Caco-2 (cell line): ENCODE results near the gene ADAMTSL1. TPM values are rescaled to one million over a fixed set of nuclear protein-coding genes. Genes with fewer than 3 reads are reported as not detected.

Source experiments
- BruUV-seq: library from RNA; stranded (reverse); fragments of 400-500 nt; replicated peaks from 2 replicates; lab custom pipeline; 2021; lab: Mats Ljungman, UMichigan
- CTCF ChIA-PET: fragments of 300-600 bp; sonication (Branson Sonifier 250); formaldehyde crosslinking; loops from one replicate; lab custom pipeline; 2022; ENCODE audit warnings: antibody characterized with exemption; lab: Charles Lee
- POLR2A ChIA-PET: fragments of 300-600 bp; sonication (Branson Sonifier 250); formaldehyde crosslinking; loops from one replicate; lab custom pipeline; 2022; ENCODE audit warnings: antibody characterized with exemption; lab: Charles Lee
- DNase-seq, 2 experiments: peaks; one replicate each; pipeline versions ENCODE4 v3.0.0 to v3.0.0-alpha.2; 2020 to 2022
- H3K27me3 ChIP-seq: replicated peaks from 2 replicates; pipeline ENCODE4 v1.6.0; 2011; ENCODE audit warnings: low read length; ENCODE audit not compliant: control insufficient read depth, insufficient read depth
- H3K36me3 ChIP-seq: 2 replicates; pipeline ENCODE4 v1.5.1; 2011; ENCODE audit warnings: low read length; ENCODE audit not compliant: control insufficient read depth, insufficient read depth
- H3K4me1 ChIP-seq: fragments of 250-450 bp; sonication (Bioruptor Pico); 2 replicates; pipeline ENCODE4 v1.5.1; 2020; ENCODE audit warnings: mild to moderate bottlenecking
- H3K4me3 ChIP-seq: 2 replicates; pipeline ENCODE4 v1.5.1; 2011; ENCODE audit warnings: low read depth, mild to moderate bottlenecking, control low read depth, low read length
- H3K9me3 ChIP-seq: fragments of 250-450 bp; sonication (Bioruptor Pico); 2 replicates; pipeline ENCODE4 v1.5.1; 2020; ENCODE audit warnings: mild to moderate bottlenecking, moderate library complexity
- H3K27ac Mint-ChIP-seq: one replicate; pipeline ENCODE4 v1.8.0; 2022; ENCODE audit warnings: mixed read lengths; ENCODE audit not compliant: unreplicated experiment
- H3K27me3 Mint-ChIP-seq: one replicate; pipeline ENCODE4 v1.8.0; 2022; ENCODE audit warnings: mixed read lengths; ENCODE audit not compliant: insufficient read depth, unreplicated experiment
- H3K36me3 Mint-ChIP-seq: one replicate; pipeline ENCODE4 v1.8.0; 2022; ENCODE audit warnings: mild to moderate bottlenecking, mixed read lengths; ENCODE audit not compliant: insufficient read depth, unreplicated experiment
- H3K4me1 Mint-ChIP-seq: one replicate; pipeline ENCODE4 v1.8.0; 2022; ENCODE audit warnings: low read depth, mixed read lengths; ENCODE audit not compliant: unreplicated experiment
- H3K4me3 Mint-ChIP-seq: one replicate; pipeline ENCODE4 v1.8.0; 2022; ENCODE audit warnings: mild to moderate bottlenecking, moderate library complexity, mixed read lengths; ENCODE audit not compliant: unreplicated experiment
- H3K9me3 Mint-ChIP-seq: one replicate; pipeline ENCODE4 v1.8.0; 2022; ENCODE audit warnings: mixed read lengths; ENCODE audit not compliant: unreplicated experiment
- CTCF ChIP-seq, 2 experiments: fragments of 200-600 bp in 1 of 2; IDR thresholded peaks; 1 replicate in 1 of 2; 2 replicates in 1 of 2; pipeline versions ENCODE4 v1.5.1 to v1.8.0; 2011 to 2022; ENCODE audit warnings: antibody characterized with exemption in 1 of 2, control low read depth in 1 of 2, inconsistent platforms in 1 of 2, low read depth in 1 of 2, low read length in 1 of 2, mild to moderate bottlenecking in 1 of 2, moderate library complexity in 1 of 2; ENCODE audit not compliant: insufficient read depth in 1 of 2, severe bottlenecking in 1 of 2, unreplicated experiment in 1 of 2
- intact Hi-C: fragments of 100-400 bp; cut with micrococcal nuclease; formaldehyde crosslinking; loops from one replicate; pipeline ENCODE4 v1.10.0; 2022; ENCODE audit not compliant: unreplicated experiment
- total RNA-seq: library from RNA; stranded (reverse); gene quantifications from 2 replicates; pipeline ENCODE4 v1.2.3, GENCODE V29; 2022

The ADAMTSL1 gene
- total RNA-seq, 1 experiment from 2014 or later, result not detected

DNA sequence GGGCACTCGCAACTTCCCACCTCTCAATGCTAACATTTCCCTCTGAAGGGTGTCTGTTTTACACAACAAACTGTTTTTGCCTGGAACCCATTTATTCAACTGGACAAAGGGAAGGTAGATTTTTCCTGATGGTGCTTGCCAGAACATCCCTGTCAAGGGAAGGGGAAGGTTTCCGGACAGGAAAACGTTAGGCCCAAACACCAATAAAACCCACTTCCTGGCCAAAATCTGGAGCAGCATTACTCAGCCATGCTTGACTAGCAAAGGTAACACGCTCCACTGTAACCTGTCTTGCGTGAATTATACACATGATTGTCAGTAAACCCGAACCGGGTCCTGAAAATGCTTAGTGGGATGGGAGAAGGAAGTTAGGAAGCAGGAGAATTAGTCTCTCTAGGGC is 468.8 kb downstream of the ADAMTSL1 start:
- H3K4me3 ChIP-seq, result no peak overlapping the region
- no peak for DNase-seq
- Mint-ChIP-seq H3K4me1 (no peaks in the 10 kb centered on the region), H3K36me3 (no peaks in the 10 kb centered on the region), H3K4me3 (no peak overlapping the region), H3K27ac (no peak overlapping the region), H3K27me3 (peaks cover 8% of the 10 kb centered on the region), H3K9me3 (no peaks in the 10 kb centered on the region)
- H3K36me3 ChIP-seq, result no peaks in the 10 kb centered on the region
- intact Hi-C loops, result no loop called here
- no TSS peak for BruUV-seq
- POLR2A ChIA-PET, result no interaction called here
- no peaks in the 10 kb centered on the region for H3K9me3 ChIP-seq
- no peaks in the 10 kb centered on the region for H3K27me3 ChIP-seq
- CTCF ChIA-PET, result no interaction called here
- H3K4me1 ChIP-seq, result no peaks in the 10 kb centered on the region
- TF ChIP-seq CTCF (IDR thresholded peaks at IDR 0.05; ENCODE audit: insufficient read depth in 1 of 2, low read depth in 1 of 2, low read length in 1 of 2, severe bottlenecking in 1 of 2, unreplicated experiment in 1 of 2), result no peak

- Histone ChIP-seq H3K4me3 (no peak overlapping the region), H3K4me1 (no peaks in the 10 kb centered on the region), H3K27me3 (no peaks in the 10 kb centered on the region), H3K9me3 (no peaks in the 10 kb centered on the region), H3K36me3 (no peaks in the 10 kb centered on the region)
- H3K4me1 Mint-ChIP-seq, result no peaks in the 10 kb centered on the region
- ChIA-PET CTCF (no interaction called here), POLR2A (no interaction called here)
- DNase-seq, result no peak
- H3K9me3 Mint-ChIP-seq, result no peaks in the 10 kb centered on the region
- no peaks in the 10 kb centered on the region for H3K36me3 Mint-ChIP-seq
- intact Hi-C loops, result no loop called here
- no TSS peak for BruUV-seq
- H3K27ac Mint-ChIP-seq, result no peak overlapping the region
- peaks cover 8% of the 10 kb centered on the region for H3K27me3 Mint-ChIP-seq
- no peak for TF ChIP-seq CTCF (IDR thresholded peaks at IDR 0.05; ENCODE audit: insufficient read depth in 1 of 2, low read depth in 1 of 2, low read length in 1 of 2, severe bottlenecking in 1 of 2, unreplicated experiment in 1 of 2)
- H3K4me3 Mint-ChIP-seq, result no peak overlapping the region
These were observed 474.0 kb downstream of the ADAMTSL1 start for GRCh38 chr9:18947892-18948339.

GRCh38 chr9:18951936-18952335 is 478.0 kb downstream of the ADAMTSL1 start:
- Mint-ChIP-seq H3K4me3 (no peak overlapping the region), H3K27me3 (peaks cover 9% of the 10 kb centered on the region), H3K27ac (no peak overlapping the region), H3K9me3 (no peaks in the 10 kb centered on the region), H3K4me1 (no peaks in the 10 kb centered on the region), H3K36me3 (no peaks in the 10 kb centered on the region)
- TF ChIP-seq CTCF (IDR thresholded peaks at IDR 0.05; ENCODE audit: insufficient read depth in 1 of 2, low read depth in 1 of 2, low read length in 1 of 2, severe bottlenecking in 1 of 2, unreplicated experiment in 1 of 2), result no peak
- no peaks in the 10 kb centered on the region for H3K9me3 ChIP-seq
- intact Hi-C loops, result no loop called here
- no TSS peak for BruUV-seq
- ChIA-PET POLR2A (no interaction called here), CTCF (no interaction called here)
- DNase-seq, result no peak
- H3K36me3 ChIP-seq, result no peaks in the 10 kb centered on the region
- H3K4me3 ChIP-seq, result no peak overlapping the region
- no peaks in the 10 kb centered on the region for H3K27me3 ChIP-seq
- no peaks in the 10 kb centered on the region for H3K4me1 ChIP-seq
